EH (cell line): ENCODE results near the gene OR6C65.
"Not testable (repeated sequence)": the region's sequence is repeated elsewhere in the genome, so short reads cannot be mapped to it uniquely, and the experiment has no call there.

Experiments
- DNase-seq: peaks from one replicate; pipeline ENCODE4 v3.0.0-alpha.2; 2015; ENCODE audit warnings: low read depth

Gene OR6C65

DNA sequence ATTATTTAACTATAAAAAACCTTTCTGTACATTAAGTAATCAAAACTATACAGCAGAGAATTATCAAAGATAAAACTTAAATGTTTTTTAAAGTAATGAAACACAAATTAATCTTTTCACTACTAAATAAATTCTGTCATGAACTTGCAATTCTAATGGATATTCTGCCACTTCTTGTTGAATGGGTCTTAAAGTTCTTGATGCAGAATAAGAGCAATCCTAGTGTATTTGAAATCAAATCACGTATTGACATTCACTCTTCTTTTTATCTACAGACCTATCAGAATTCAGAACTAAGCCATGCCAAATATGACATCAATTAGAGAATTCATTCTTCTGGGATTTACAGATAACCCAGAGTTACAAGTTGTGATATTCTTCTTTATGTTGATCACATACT is at the start of gene OR6C65:
Gene OR6C65, plus strand, starts transcription at position 301 of the 400 bp plus-strand sequence. Its CDS starts 0 bp downstream, at position 301.
- no peak for DNase-seq

- DNase-seq = not testable (repeated sequence)
Observed at GRCh38 chr12:55355338-55355737, 45.0 kb upstream of the OR6C65 start.

DNA sequence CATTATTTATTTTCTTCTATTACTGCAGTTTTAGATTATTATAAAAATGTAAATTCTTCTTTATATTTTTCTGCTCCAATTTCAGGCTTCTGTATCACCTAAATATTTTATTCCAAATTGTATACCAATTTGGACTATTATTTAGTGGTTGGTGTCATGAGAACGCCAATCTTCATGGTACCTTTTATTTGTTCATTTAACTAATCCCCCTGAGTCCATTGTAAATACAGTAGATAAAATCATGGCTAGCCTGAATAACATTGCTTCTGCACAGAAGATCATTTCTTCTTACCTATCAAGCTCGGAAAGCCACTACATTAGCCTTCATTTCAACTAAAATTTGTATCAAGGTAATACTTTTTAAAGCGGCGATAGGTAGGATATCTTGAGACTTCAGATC is 37.7 kb upstream of the OR6C65 start, which contains the start of gene OR6C75:
Gene OR6C75, plus strand, starts transcription at position 301 of the 400 bp plus-strand sequence. CDS start 2,136 bp downstream, outside the sequence.
- no peak for DNase-seq

GRCh38 chr12:55365086-55365485 is 35.2 kb upstream of the OR6C65 start:
- DNase-seq = no peak

DNA sequence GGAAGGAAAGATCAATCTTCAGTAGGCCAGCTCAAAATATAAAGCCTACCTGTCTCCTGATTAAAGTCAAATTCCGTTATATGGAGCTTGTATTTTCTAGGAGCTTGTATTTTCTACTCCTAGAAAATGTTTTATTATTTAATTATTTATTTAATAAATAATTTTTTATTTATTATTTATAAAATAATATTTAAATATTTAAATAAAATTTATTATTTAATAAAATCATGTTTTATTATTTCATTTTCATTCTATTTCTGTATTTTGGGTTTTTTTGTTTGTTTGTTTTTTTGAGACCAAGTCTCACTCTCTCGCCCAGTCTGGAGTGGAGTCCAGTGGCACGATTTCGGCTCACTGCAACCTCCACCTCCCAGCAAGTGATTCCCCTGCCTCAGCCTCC is 27.8 kb upstream of the OR6C65 start:
- DNase-seq = no peak

- no peak for DNase-seq
Observed at GRCh38 chr12:55385891-55386290, 14.4 kb upstream of the OR6C65 start.

DNA sequence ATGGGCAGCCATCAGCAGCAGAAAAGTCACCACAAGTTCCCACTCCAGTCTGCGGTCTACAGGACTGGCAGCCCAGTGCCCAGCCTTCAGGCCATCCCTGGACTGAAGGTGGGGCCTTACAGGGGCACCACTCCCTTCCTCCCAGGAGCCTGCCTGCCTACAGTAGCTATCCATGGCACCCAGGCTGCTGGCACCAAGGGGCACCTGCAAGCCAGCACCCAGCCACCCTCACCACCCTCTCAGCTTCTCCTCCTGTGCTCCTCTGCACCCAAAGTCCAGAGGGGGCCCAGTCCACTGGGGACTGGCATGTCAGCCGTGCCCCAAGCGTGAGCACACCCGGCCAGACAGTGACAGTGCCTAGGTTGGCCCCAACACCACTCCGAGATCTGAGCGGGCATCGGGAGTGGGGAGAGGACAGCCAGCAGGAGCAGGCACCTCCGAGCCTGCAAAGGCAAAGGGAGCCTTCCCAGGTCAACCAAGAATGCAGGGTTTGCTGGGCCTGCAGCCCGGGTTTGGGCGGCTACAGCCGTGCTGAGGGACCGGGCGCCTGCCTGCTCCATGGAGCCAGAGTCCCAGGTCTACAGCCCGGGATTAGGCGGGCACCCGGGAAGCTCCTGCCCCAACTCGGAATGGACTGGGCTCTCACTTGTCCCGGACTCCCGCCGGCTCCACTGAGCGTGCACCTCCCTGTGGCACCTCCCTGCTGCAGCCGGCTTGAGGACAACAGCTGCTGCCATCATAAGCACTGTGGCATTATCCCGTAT is 8.1 kb upstream of the OR6C65 start:
- no peak for DNase-seq

GRCh38 chr12:55396326-55396725 is 4.0 kb upstream of the OR6C65 start:
- DNase-seq = no peak

GRCh38 chr12:55407866-55408265 is 7.5 kb downstream of the OR6C65 start:
- DNase-seq = no peak

- DNase-seq = not testable (repeated sequence)
Observed at GRCh38 chr12:55409133-55409532, 8.8 kb downstream of the OR6C65 start.

DNA sequence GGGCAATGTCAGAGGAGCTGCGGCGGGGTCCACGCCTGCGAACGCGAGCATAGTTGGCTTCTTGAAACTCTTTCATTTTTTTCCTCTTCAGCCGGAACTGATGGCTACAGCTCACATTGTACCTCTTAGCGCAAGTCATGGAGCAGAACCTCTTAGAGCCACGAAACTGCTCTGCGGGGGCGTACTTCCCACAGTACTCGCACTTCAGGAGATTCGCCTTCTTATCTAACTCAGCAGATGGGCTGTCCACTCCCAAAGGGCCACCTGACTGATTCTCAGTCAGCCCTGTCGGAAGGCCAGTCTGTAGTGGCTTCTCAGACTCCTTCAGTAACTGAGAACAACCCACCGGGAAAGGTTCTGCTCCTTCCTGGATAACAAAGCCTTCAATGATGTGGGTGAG is 11.8 kb downstream of the OR6C65 start:
- DNase-seq = not testable (repeated sequence)

DNA sequence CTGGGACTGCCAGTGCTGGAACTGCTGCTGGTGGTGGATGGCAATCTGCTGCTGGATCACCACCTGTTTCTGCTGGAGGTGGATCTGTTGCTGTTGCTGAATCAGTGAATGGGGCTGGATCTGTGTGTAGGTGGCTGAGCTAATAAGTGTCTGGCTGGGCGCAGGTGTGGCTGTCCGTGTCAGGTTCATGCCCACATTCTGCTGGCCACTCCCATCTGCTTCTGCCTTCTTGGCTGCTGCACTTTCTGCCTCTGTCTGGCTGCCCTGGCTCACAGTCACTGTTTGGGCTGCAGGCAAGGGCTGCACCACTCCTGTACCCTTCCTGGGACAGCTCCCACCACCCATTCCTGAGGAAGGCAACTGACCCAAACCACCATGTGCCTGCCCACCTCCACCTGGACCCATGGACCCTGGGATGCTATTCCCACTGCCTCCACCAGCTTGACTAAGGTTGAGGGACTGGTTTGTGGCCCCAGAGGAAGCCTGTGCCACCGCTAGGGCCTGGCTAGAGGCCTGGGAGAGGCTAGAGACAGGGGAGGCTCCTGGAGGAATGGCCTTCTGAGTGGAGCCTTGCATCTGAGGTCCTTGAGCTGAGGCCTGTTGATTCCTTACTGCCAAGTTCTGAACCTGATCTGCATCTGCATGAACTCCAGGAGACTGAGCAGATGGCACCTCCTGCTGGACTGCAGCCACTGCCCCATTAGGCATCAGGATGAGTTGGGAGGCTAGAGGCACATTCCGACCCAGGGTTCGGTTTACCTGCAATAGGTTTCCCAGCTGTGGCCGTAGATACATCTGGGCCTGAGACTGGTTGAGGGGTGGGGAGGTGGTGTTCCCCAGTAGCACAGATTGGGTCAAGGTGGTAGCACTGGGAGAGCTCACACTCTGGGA is 13.4 kb downstream of the OR6C65 start:
- not testable (repeated sequence) for DNase-seq

GRCh38 chr12:55414396-55414823 is 14.1 kb downstream of the OR6C65 start:
- DNase-seq = not testable (repeated sequence)

- DNase-seq = not testable (repeated sequence)
Observed at GRCh38 chr12:55414889-55415288, 14.6 kb downstream of the OR6C65 start.

DNA sequence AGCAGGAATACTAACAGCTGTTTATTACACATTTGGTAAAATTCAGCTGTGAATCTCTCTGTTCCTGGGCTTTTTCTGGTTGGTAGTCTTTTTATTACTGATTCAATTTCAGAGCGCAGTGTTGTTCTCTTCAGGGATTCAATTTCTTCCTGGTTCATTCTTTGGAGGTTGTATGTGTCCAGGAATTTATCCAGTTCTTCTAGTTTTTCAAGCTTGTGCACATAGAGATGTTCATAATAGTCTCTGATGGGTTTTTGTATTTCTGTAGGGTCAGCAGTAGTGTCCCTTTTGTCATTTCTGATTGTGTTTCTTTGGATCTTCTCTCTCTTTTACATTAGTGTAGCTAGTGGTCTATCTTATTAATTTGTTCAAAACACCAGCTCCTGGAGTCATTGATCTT is 16.6 kb downstream of the OR6C65 start:
- no peak for DNase-seq

- no peak for DNase-seq
Observed at GRCh38 chr12:55420307-55420962, 20.1 kb downstream of the OR6C65 start.

DNA sequence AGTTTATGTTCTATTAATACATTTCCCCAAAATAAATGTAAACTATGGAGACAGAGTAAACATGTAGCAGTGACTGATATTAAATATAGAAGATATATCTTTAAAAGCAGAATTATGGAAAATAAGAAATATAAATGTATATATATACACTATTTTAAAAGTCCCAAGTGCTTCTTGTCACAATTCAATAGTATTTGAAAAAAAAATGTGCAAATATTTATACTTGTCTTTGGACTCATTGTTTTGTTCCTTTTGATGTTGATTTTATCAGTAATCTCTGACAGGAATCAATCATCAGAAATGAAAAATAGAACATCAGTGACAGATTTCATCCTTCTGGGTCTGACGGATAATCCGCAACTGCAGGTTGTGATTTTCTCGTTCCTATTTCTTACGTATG is 25.6 kb downstream of the OR6C65 start, which contains the start of gene OR6C76:
Gene OR6C76, plus strand, starts transcription at position 301 of the 400 bp plus-strand sequence. Its CDS starts 0 bp downstream, at position 301.
- no peak for DNase-seq

DNA sequence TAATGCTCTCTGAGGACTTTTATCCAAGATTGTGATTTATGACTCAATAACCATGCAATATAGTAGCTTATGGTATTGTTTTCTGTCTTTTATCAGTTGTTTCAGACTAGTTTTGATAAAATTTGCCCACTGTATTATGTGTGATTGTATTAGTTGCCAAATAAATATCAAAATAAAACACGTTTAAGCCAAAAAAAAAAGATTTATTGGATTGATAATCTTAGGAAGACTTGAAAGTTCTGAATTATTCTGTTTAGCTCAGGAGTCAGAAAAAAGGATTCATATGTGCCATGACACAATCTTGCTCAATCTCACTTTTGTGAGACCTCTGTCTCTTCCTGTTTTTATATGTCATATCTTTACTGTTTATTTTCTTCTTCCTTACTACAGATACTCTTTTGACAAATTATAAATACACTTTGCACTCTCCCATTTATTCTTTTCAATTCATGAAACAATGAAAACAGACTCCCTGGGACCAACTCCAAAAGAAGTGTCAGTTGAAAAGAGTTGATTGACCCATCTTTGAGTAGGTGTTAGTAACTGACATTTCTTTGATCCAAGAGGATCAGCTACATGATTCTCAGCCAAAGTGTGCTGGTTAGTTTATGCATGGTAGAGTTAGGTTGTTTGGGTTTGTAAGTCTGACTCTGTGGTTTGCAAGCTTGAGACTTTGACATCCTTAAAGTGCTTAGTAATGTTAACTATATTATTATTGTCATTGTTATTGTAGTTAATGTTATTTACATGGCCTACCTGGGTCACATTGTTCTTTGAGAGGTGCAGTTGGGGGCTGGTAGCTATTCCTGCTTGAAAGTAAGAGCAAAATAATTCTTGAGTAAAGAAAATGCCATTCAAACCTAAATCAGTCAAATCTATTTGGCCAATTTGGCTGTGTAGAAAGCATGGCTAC is 28.3 kb downstream of the OR6C65 start:
- DNase-seq = no peak

GRCh38 chr12:55441233-55441632 is 40.9 kb downstream of the OR6C65 start:
- DNase-seq = not testable (repeated sequence)

- DNase-seq = no peak
Observed at GRCh38 chr12:55443776-55444175, 43.4 kb downstream of the OR6C65 start, which contains the start of gene OR6C2. Gene OR6C2, plus strand, starts transcription at chr12:55444076. Its CDS starts 8,138 bp downstream, at chr12:55452214.

DNA sequence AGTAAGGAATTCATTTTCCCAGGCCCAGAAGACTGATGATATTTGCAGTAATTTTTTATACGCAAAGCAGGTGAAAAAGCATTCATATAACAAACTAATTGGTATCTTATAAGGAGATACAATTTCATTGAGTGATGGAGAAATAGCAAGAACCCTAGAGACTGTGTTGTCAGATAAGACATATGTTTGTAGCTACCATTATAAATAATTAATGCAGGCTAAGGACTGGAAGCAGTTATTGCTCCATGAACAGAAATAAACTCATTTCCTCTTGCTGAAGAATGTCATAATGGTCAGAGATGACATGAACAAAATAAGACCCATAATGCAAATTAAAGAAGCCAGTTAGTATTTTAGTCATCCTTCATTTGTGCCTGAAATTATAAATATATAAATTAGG is 45.0 kb downstream of the OR6C65 start:
- DNase-seq = no peak
